Central memory CD8-positive, alpha-beta T cell (primary cell): Measurements from ENCODE around the gene ENOX1.

ENCODE experiments used
- ATAC-seq: fragments of 150-1000 bp; cut with Tn5 transposase; replicated peaks from 2 replicates; pipeline ENCODE4 v1.10.0; 2022; ENCODE audit warnings: mild to moderate bottlenecking, moderate FRiP score, moderate number of reproducible peaks; ENCODE audit not compliant: poor library complexity, severe bottlenecking; ENCODE audit errors: extremely low read depth
- DNase-seq, 2 donors: peaks; one replicate each; pipeline ENCODE4 v3.0.0; 2021; ENCODE audit warnings: low spot score in 2 of 2
- H3K27ac Mint-ChIP-seq: one replicate; pipeline ENCODE4 v1.8.0; 2022; ENCODE audit warnings: low read depth, mild to moderate bottlenecking, moderate library complexity, mixed read lengths
- H3K27me3 Mint-ChIP-seq: one replicate; pipeline ENCODE4 v1.8.0; 2022; ENCODE audit warnings: mixed read lengths
- H3K36me3 Mint-ChIP-seq: one replicate; pipeline ENCODE4 v1.8.0; 2022; ENCODE audit warnings: mild to moderate bottlenecking, moderate library complexity, mixed read lengths; ENCODE audit not compliant: insufficient read depth
- H3K4me1 Mint-ChIP-seq: one replicate; pipeline ENCODE4 v1.8.0; 2022; ENCODE audit warnings: mixed read lengths
- H3K4me3 Mint-ChIP-seq: one replicate; pipeline ENCODE4 v1.8.0; 2022; ENCODE audit warnings: mild to moderate bottlenecking, moderate library complexity, mixed read lengths
- H3K9me3 Mint-ChIP-seq: one replicate; pipeline ENCODE4 v1.8.0; 2022; ENCODE audit warnings: mixed read lengths

Gene ENOX1

GRCh38 chr13:43725460-43725859 lies 61.3 kb downstream of the ENOX1 start:
- ATAC-seq (no peak), DNase-seq (no peak)
- Mint-ChIP-seq H3K4me3 (no peak overlapping the region), H3K9me3 (no peaks in the 10 kb centered on the region), H3K4me1 (no peaks in the 10 kb centered on the region), H3K27me3 (peaks cover 28% of the 10 kb centered on the region), H3K36me3 (no peaks in the 10 kb centered on the region), H3K27ac (no peak overlapping the region)

- no peak overlapping the region for H3K4me3 Mint-ChIP-seq
- H3K36me3 Mint-ChIP-seq, result no peaks in the 10 kb centered on the region
- ATAC-seq (no peak), DNase-seq (no peak)
- H3K4me1 Mint-ChIP-seq, result no peaks in the 10 kb centered on the region
- no peak overlapping the region for H3K27ac Mint-ChIP-seq
- peaks cover 18% of the 10 kb centered on the region for H3K27me3 Mint-ChIP-seq
- no peaks in the 10 kb centered on the region for H3K9me3 Mint-ChIP-seq
These were observed 65.9 kb downstream of the ENOX1 start for GRCh38 chr13:43720780-43721397.

GRCh38 chr13:43698758-43699157 lies 88.0 kb downstream of the ENOX1 start:
- peaks cover 32% of the 10 kb centered on the region for H3K27me3 Mint-ChIP-seq
- no peak for DNase-seq
- no peaks in the 10 kb centered on the region for H3K4me1 Mint-ChIP-seq
- H3K27ac Mint-ChIP-seq, result no peak overlapping the region
- no peaks in the 10 kb centered on the region for H3K36me3 Mint-ChIP-seq
- H3K4me3 Mint-ChIP-seq, result no peak overlapping the region
- ATAC-seq, result no peak
- no peaks in the 10 kb centered on the region for H3K9me3 Mint-ChIP-seq

- Mint-ChIP-seq H3K9me3 (no peaks in the 10 kb centered on the region), H3K4me3 (no peak overlapping the region), H3K36me3 (no peaks in the 10 kb centered on the region), H3K27me3 (peaks cover 26% of the 10 kb centered on the region), H3K27ac (no peak overlapping the region), H3K4me1 (no peaks in the 10 kb centered on the region)
- ATAC-seq (no peak), DNase-seq (no peak)
These were observed 88.8 kb downstream of the ENOX1 start for GRCh38 chr13:43698009-43698408.

- Mint-ChIP-seq H3K4me3 (no peak overlapping the region), H3K27me3 (peaks cover 25% of the 10 kb centered on the region), H3K9me3 (no peaks in the 10 kb centered on the region), H3K36me3 (no peaks in the 10 kb centered on the region), H3K27ac (no peak overlapping the region), H3K4me1 (no peaks in the 10 kb centered on the region)
- no peak for ATAC-seq
- DNase-seq, result no peak
These were observed 89.4 kb downstream of the ENOX1 start for GRCh38 chr13:43697323-43697722.

- DNase-seq, result no peak
- H3K36me3 Mint-ChIP-seq, result no peaks in the 10 kb centered on the region
- no peak overlapping the region for H3K4me3 Mint-ChIP-seq
- no peaks in the 10 kb centered on the region for H3K9me3 Mint-ChIP-seq
- no peak for ATAC-seq
- no peaks in the 10 kb centered on the region for H3K4me1 Mint-ChIP-seq
- no peak overlapping the region for H3K27ac Mint-ChIP-seq
- peaks cover 18% of the 10 kb centered on the region for H3K27me3 Mint-ChIP-seq
These were observed 92.6 kb downstream of the ENOX1 start for GRCh38 chr13:43694146-43694664.

- no peaks in the 10 kb centered on the region for H3K4me1 Mint-ChIP-seq
- H3K27me3 Mint-ChIP-seq, result peaks cover 18% of the 10 kb centered on the region
- H3K4me3 Mint-ChIP-seq, result no peak overlapping the region
- no peaks in the 10 kb centered on the region for H3K9me3 Mint-ChIP-seq
- DNase-seq (no peak), ATAC-seq (no peak)
- H3K27ac Mint-ChIP-seq, result no peak overlapping the region
- no peaks in the 10 kb centered on the region for H3K36me3 Mint-ChIP-seq
These were observed 93.1 kb downstream of the ENOX1 start for GRCh38 chr13:43693639-43694038.

GRCh38 chr13:43688227-43688907 lies 98.4 kb downstream of the ENOX1 start:
- no peak overlapping the region for H3K4me3 Mint-ChIP-seq
- no peaks in the 10 kb centered on the region for H3K27me3 Mint-ChIP-seq
- ATAC-seq, result no peak
- H3K27ac Mint-ChIP-seq, result no peak overlapping the region
- no peaks in the 10 kb centered on the region for H3K36me3 Mint-ChIP-seq
- no peaks in the 10 kb centered on the region for H3K4me1 Mint-ChIP-seq
- H3K9me3 Mint-ChIP-seq, result no peaks in the 10 kb centered on the region
- no peak for DNase-seq

- H3K36me3 Mint-ChIP-seq, result no peaks in the 10 kb centered on the region
- no peak overlapping the region for H3K27ac Mint-ChIP-seq
- no peaks in the 10 kb centered on the region for H3K27me3 Mint-ChIP-seq
- H3K4me1 Mint-ChIP-seq, result no peaks in the 10 kb centered on the region
- H3K9me3 Mint-ChIP-seq, result no peaks in the 10 kb centered on the region
- DNase-seq, result no peak
- ATAC-seq, result no peak
- no peak overlapping the region for H3K4me3 Mint-ChIP-seq
These were observed 99.7 kb downstream of the ENOX1 start for GRCh38 chr13:43687038-43687437.

GRCh38 chr13:43686557-43686956 lies 100.2 kb downstream of the ENOX1 start:
- DNase-seq (no peak), ATAC-seq (no peak)
- Mint-ChIP-seq H3K27ac (no peak overlapping the region), H3K27me3 (no peaks in the 10 kb centered on the region), H3K9me3 (no peaks in the 10 kb centered on the region), H3K36me3 (no peaks in the 10 kb centered on the region), H3K4me3 (no peak overlapping the region), H3K4me1 (no peaks in the 10 kb centered on the region)

- H3K9me3 Mint-ChIP-seq, result no peaks in the 10 kb centered on the region
- no peaks in the 10 kb centered on the region for H3K36me3 Mint-ChIP-seq
- no peak for DNase-seq
- H3K4me3 Mint-ChIP-seq, result no peak overlapping the region
- no peaks in the 10 kb centered on the region for H3K27me3 Mint-ChIP-seq
- no peak overlapping the region for H3K27ac Mint-ChIP-seq
- ATAC-seq, result no peak
- H3K4me1 Mint-ChIP-seq, result no peaks in the 10 kb centered on the region
These were observed 101.6 kb downstream of the ENOX1 start for GRCh38 chr13:43684963-43685725.

- no peaks in the 10 kb centered on the region for H3K9me3 Mint-ChIP-seq
- H3K4me3 Mint-ChIP-seq, result no peak overlapping the region
- H3K27me3 Mint-ChIP-seq, result no peaks in the 10 kb centered on the region
- no peaks in the 10 kb centered on the region for H3K36me3 Mint-ChIP-seq
- DNase-seq (no peak), ATAC-seq (no peak)
- no peak overlapping the region for H3K27ac Mint-ChIP-seq
- no peaks in the 10 kb centered on the region for H3K4me1 Mint-ChIP-seq
These were observed 104.1 kb downstream of the ENOX1 start for GRCh38 chr13:43682701-43683100.

GRCh38 chr13:43676320-43676719 lies 110.5 kb downstream of the ENOX1 start:
- Mint-ChIP-seq H3K27ac (no peak overlapping the region), H3K27me3 (peaks cover 2% of the 10 kb centered on the region), H3K4me3 (no peak overlapping the region), H3K9me3 (no peaks in the 10 kb centered on the region), H3K4me1 (no peaks in the 10 kb centered on the region), H3K36me3 (no peaks in the 10 kb centered on the region)
- no peak for ATAC-seq
- DNase-seq, result no peak
